GM19240 (cell line): ENCODE data around the gene MACROD2.
"Not testable (repeated sequence)": the region's sequence is repeated elsewhere in the genome, so short reads cannot be mapped to it uniquely, and the experiment has no call there.

ENCODE experiments used
- DNase-seq: peaks from one replicate; pipeline ENCODE4 v3.0.0; 2011; ENCODE audit warnings: low spot score; ENCODE audit not compliant: insufficient read length

Gene MACROD2

DNA sequence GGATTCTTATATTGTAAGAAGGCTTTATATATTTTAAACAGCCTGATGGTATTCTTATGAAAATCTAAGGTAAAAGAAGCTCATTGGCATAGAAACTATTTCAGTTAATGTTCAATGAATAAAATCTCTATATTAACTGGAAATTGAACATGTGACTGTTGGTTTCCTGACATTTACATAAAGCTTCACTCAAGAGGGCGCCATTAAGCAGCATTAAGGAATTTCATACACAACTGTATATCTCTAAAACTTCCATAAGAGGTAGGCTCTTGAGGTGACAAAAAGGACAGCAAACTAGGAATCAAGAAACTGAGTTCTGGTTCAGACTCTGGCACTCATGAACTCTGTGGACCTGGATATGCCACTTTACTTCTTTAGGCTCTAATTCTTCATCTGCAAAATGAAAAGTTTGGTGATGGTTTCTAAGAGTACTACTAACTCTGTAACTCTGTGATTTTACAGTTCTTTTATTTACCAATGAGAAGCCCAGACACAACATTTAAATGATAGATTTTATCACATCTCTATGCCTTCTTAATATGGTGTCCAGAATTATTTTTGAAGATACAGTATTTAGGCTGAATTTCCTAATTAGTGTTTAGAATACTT is 194.6 kb downstream of the MACROD2 start:
- DNase-seq: no peak

- no peak for DNase-seq
These were observed 196.2 kb downstream of the MACROD2 start for GRCh38 chr20:14191559-14191958.

DNA sequence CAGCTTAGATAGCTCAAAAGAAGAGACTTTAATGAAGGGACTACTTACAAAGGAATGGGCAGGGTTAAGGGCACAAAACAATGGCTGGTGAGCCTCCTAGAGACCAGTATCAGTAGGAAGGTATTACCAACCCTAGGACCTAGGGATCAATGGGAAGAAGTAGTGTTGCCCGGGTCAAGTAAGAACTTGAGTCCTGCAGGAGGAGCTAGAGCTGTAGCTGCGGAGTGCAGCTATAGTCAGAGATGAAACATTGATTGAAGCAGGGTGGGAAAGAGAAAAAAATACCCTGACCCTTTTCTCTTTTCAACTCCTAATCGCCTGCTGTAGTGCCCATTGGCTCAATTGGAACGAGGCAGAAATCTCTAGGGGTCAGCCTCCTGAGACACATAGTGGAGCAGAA is 198.1 kb downstream of the MACROD2 start:
- DNase-seq: no peak

- no peak for DNase-seq
These were observed 198.6 kb downstream of the MACROD2 start for GRCh38 chr20:14193885-14194284.

DNA sequence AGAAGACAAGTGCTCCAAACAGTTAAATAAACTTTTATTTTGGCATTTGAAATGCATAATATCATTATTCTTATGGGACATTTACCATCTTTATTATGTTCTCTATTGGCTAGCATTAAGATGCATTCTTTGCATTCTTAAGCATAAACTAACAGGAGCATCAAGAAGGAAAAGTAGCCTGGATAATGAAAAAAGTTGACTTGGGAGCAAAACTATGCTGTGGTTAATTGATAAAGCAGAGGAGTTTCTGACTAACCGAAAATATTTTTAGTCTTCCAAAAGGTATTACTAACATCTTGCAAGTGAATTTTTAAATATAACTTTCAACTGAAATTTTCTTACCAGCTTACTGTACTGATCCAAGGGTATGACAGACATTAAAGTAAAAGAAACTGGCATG is 201.8 kb downstream of the MACROD2 start:
- DNase-seq: no peak

DNA sequence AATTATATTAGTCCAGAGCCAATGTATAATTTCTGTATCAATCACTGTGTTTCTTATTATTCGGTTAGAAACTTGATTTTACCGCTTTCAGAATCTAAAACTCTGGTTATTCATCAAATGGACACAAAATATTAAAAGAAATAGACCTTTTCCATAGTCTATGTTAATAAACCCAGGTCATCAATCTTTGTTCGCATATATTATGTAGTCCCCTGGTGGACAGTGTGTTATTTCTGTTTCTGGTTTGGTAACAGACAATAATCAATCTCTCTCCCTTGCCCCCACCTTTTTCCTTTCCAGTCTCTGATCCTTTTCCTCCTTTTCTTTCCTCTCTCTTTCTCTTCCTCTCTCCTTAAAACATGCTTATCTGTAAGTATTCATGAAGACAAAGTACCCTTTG is 203.1 kb downstream of the MACROD2 start:
- DNase-seq: no peak

- DNase-seq: no peak
These were observed 203.8 kb downstream of the MACROD2 start for GRCh38 chr20:14199111-14199510.

DNA sequence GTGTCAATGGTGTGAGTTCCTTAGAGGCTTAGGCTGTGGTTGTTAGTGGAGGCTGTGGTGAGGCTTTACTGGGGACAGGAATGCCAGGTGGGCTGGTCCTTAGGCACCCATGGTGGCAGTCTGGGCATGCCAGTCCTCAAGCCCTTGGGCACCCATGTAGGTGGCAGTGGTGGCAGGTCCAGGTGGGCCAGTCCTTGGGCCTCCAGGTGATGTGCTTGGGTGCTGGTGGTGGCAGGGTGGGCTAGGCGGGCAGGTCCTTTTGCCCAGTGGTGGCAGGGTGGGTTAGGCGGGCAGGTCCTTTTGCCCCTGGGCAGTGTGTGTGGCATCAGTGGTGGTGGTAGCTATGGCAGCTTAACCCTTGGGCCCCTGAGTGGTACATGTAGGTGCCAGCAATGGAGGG is 208.3 kb downstream of the MACROD2 start:
- DNase-seq: no peak

DNA sequence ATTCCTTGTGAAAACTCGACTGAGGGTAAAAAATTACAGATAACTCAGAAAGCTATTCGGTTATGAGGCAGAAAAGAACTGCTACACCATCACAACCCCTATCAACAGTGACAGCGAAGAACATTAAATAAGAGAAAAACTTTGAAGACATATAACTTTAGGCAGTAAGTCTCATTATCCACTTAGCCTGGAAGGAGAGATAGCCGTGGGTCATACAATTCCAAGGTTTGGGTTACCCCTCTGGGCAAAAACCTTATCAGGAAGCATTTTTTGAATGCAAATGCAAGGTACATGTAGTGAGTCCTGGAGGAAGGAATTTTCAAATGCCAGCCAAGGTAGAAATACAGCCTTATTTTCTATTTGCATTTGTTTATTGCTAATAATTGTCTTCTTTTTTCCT is 212.3 kb downstream of the MACROD2 start:
- no peak for DNase-seq

DNA sequence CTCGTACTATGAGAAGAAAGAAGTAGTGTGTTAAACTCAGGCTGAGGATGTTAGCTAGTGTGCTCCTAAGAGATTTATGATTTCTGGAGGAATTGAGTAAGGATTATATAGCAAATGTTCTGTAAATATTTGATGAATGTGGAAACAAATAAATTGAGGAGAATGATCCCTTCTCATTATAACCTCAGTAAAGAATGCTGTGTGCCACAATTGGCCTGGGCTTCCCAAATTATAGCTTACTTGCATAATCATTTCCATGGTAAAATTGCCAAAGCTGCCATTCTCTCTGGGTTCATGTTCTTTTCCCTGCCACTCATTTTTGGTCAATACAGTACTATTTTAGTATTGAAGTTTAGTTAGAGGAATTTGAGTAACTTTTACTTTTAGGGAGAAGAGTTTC is 213.6 kb downstream of the MACROD2 start:
- no peak for DNase-seq

DNA sequence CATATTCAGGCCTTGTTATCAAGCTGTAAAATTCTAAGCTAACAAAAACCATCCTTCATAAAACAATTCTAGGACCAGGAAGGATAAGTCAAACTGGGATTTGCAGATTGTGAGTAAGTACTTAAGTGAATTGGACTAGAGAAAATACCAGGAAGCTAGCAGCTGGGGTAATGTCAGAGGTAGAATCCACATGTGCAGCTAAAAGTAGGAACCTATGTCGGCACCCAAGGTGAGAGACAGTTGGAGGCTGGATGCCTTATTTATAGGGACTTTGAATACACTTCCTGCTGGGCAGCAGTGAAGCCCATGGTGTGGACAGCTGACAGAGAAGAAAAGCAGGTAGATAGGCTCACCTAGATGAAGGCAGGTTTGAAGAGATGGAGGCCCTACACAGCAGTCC is 214.8 kb downstream of the MACROD2 start:
- DNase-seq: no peak

DNA sequence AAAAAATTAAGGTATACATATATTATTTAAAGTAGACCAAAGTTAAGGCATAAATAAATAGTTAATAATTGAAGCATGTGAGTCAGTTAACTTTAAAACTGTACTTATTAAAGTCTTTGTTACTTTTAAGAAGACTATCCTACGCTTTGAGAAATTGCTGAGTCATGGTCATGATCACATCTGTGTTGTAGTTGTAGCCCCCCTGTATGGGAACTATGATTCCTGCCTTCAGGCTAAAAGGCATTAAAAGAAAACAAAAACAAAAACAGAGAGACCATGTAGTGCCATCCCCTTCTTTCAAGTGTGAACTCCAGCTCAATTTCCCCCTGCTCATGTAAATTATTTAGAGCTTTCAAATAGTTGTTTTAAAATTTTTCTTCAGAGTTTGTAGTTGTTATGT is 218.7 kb downstream of the MACROD2 start:
- DNase-seq: no peak

DNA sequence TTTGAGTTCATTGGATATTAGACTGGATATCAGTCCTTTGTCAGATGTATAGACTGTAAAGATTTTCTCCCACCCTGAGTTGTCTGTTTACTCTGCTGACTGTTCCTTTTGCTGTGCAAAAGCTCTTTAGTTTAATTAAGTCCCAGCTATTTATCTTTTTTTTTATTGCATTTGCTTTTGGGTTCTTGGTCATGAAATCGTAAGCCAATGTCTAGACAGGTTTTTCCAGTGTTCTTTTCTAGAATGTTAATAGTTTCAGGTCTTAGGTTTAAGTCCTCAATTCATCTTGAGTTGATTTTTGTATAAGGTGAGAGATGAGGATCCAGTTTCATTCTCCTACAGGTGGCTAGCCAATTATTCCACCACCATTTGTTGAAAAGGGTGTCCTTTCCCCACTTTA is 220.6 kb downstream of the MACROD2 start:
- not testable (repeated sequence) for DNase-seq

GRCh38 chr20:14219801-14220461 is 224.6 kb downstream of the MACROD2 start:
- DNase-seq: no peak

GRCh38 chr20:14220986-14221385 is 225.7 kb downstream of the MACROD2 start:
- no peak for DNase-seq

DNA sequence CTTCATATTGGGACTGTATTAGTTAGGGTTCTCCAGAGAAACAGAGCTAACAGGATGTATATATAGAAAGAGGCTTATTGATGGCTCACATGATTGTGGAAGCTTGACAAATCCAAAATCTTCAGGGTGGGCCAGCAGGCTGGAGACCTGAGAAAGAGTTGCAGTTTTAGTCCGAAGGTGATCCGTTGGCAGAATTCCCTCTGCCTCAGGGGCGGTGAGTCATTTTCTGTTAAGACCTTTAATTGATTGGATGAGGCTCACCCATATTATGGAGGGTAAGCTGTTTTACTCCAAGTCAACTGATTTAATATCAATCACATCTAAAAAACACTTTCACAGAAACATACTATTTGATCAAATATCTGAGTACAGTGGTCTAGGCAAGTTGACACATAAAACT is 228.5 kb downstream of the MACROD2 start:
- DNase-seq: no peak

- not testable (repeated sequence) for DNase-seq
These were observed 231.0 kb downstream of the MACROD2 start for GRCh38 chr20:14226051-14227049.

- no peak for DNase-seq
These were observed 237.3 kb downstream of the MACROD2 start for GRCh38 chr20:14232650-14233049.

GRCh38 chr20:14234666-14235295 is 239.5 kb downstream of the MACROD2 start:
- no peak for DNase-seq

DNA sequence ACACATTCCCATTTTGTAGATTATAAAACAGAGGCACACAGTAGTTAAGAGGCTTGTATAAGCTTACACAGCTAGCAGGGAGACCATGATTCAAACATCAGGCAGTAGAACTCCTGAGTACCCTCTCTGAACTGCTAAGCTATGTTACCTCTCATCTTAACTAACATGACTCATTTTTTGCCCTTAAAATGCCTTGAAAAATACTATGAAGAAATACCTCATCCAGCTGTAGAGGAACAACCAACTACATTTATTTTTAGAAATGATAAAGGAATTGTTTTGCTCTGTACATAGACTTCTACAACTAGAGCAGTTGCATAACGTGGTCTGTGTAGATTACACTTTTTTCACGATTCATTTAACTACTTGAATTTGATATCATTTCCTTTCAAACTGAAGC is 240.0 kb downstream of the MACROD2 start:
- DNase-seq: no peak

DNA sequence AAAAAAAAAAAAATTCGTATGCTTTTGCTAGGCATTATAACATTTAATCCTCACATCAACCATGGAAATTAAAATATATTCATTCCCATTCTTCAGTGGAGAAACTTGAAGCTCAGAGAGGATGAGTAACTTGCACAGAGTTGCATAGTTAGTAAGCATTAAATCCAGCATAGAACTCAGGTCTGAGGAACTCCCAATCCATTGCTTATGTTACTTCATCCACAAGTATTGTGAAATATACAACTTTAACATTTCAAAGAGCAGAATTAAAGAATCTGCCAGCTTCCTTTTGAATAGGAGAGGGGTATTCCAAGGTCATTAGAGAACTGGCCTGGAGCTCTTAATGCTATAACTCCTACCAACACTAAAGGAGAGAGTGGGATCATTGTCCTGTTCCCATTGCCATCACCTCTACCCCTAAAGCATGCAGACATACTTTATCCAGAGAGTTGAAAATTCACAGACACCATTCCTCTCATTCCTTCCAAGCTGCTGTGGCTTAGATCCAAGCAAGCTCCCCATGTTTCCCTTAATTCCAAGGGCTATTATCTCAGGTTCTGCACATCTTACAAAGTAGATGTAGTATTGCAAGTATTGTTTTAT is 250.2 kb downstream of the MACROD2 start:
- DNase-seq: no peak
